ENCODE measurements around the gene IGFBP6.

IGFBP6 gene, protein sequence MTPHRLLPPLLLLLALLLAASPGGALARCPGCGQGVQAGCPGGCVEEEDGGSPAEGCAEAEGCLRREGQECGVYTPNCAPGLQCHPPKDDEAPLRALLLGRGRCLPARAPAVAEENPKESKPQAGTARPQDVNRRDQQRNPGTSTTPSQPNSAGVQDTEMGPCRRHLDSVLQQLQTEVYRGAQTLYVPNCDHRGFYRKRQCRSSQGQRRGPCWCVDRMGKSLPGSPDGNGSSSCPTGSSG

DNA sequence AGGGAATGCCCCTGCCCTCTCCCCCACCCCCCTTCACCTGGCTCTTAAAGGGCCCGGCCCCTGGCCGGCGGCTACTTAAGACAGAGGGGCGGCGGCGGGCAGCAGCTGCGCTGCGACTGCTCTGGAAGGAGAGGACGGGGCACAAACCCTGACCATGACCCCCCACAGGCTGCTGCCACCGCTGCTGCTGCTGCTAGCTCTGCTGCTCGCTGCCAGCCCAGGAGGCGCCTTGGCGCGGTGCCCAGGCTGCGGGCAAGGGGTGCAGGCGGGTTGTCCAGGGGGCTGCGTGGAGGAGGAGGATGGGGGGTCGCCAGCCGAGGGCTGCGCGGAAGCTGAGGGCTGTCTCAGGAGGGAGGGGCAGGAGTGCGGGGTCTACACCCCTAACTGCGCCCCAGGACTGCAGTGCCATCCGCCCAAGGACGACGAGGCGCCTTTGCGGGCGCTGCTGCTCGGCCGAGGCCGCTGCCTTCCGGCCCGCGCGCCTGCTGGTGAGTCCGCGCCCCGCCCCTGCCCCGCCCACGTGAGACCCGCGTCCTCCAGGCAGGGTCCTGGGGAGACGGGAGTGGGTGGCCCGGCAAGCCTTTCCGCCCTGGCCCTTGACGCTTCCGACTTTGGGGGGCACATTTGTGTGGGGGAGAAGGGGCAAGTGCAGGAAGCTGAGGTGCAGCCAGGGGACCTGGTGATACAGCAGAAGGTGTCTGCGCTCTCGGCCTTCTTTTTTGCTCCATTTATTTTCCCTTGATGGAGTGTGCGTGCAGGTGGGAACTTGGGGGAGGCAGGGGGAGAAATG, at the start of gene IGFBP6:
Gene IGFBP6 (plus strand): TSS at position 104 of the 790 bp plus-strand sequence. CDS start 51 bp downstream, at position 155.
- DNase-seq (ENCODE audit: low spot score), result peak; percentile 46

DNA sequence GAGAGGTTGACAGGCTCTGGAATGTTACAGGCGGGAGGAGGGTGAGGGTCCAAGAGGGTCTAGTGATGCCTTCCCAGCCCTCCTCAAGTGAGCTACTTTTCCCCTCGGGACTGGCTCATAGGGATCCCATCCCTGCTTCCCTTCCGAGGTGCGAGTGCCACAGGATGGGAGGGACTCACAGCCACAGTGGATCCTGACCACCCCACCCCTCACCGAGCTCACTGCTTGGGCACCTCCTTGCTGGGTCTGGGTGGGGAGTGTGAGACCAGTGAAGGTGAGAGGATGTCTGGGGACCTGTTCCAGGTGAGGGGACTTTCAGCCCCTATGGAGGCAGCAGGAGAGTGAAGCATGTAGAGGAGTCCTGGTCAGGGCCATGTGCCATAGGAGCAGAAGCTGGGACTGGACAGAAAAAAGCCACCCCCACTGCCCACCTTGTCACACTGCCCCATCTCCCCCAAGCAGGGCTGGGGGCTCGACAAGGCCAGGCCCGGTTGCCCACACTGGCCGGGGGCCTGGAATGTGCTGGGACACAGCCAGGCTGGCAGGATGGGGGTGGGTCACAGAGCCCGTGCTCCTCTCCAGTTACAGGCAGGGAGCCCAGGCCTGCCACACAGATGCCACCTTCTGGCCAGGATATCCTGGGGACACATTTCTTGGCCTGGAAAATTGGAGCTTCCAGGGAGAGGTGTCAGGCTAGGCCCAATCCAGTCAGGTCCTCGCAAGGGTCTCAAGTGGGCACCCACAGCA, 49.3 kb upstream of the IGFBP6 start:
- no peak for DNase-seq (ENCODE audit: low spot score)

DNA sequence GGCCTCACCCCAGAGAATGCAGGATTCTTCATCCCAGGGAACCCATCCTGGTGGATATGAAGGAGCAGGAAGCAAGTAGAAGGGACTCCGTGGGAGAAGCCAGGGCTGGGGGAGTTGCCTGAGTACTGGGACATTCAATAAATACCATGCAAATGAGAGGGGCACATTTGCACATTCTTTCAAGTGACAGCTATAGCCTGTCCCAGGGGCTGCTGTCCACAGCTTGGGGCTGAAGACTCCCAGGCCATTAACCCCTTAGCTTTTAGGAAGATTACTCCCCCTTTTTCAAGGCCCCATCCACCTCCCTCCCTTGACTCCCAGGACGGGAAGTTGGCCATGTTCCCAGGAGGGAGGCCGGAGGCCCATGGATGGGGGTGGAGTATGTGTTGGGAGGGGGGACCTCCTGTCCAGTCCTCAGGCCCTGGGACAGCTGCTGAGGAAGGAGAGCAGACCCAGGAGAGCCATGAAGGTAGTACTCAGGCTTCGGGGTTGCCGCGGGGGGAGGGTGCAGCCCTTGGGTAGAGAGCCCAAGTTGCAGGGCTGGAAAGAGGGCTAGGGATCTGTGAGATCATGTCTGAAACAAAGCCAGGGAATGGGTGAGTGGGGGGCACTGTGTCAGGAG, 48.6 kb upstream of the IGFBP6 start:
- DNase-seq (ENCODE audit: low spot score), result no peak

DNA sequence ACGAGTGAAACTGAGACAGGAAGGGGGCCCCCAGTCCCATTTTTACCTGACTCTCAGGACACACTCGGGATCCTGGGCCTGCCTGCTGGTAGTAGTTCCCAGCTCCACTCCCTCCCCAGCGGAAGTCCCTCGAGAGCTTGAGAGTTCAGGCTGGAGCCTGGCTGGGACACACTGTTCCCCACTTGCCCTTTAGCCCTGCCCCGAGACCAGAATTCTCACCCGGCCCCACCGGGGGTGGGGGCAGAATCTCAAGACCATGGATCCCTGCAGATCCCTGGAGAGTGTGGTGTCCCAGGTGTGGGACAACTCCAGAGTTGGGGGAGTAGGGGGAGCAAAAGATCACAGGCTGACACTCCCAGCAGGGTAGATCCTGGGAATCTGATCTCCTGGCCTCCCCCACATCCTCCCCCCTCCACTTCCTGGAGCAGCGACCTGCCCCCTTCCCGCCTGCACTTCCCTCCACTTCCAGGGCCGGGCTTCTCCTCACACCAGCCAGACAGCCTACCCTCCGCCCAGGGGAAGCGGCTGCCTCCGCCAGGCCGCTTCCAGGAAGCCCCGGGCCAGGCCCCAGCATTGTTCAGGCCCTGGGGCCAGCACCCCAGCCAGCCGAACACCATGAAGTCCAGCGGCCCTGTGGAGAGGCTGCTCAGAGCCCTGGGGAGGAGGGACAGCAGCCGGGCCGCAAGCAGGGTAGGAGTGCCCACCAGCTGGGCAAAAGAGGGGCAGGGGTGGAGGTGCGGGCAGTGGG, 47.7 kb upstream of the IGFBP6 start, which contains the start of gene TNS2:
Gene TNS2 (plus strand): TSS at position 495 of the 748 bp plus-strand sequence. CDS start 121 bp downstream, at position 616.
- peak; percentile 73 for DNase-seq (ENCODE audit: low spot score)

DNA sequence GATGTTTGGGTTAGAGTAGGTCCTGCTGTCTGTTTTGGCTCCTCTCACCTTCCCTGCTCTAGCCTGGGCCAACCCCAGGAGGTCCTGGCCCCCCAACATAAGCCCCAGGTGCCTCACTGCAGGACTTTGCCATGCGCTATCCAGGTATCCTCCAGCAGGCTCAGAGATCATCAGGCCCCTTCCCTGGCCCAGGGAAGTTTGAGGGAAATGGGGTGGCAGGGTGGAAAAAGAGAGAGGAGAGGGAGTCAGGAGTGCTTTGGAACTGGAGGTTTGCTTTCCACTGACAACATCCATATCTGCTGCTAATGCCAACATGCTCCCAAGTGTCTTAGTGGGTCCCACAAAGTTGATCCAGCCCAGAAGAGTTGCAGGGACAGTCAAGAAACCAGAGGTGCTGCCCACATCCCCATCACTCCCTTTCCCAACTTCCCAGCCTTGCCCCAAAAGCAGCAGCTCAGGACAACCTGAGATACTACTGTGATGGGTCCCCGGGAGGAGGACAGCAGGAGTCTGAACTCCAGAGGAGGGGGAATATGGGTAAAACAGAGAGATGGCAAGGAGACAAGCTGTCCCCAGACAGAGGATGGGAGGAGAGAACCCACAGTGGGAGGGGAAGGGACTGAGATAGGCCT, 46.9 kb upstream of the IGFBP6 start:
- no peak for DNase-seq (ENCODE audit: low spot score)

DNA sequence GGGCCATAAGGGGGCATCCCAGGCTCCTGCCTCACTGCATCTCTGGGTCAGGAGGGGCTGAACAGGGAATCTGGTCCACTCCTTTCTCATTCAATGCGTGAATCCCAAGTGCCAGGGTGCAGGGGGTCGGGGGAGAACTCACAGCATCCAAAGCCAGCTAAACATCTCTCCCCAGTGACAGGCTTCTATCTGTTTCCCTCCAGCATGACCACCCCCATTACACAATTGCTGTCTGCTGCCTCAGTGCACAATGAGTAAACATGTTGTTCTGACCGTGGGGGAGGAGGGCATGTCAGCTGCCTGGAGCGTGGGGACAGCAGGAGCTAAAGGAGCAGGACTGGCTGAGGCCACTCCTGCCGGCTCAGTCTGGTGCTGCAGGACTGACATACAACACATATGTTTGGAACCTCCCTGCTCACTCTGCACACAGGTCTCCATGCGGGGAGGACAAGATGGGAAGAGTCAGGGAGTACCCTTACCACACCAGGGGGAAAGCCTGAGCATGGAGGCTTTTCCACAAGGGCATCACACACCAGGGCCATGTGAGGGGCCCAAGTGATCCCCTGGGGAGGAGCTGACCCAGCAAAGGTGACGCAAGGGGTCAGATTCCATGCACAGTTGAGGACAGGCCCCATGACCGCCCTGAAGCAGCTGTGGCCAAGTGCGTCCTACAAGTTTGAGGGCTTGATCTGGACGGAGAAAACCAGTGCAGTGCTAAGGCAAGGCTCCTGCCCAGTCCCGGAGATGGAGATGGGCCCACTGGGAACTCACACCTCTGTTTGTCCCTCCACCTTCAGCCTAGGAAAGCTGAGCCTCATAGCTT, 46.2 kb upstream of the IGFBP6 start:
- DNase-seq (ENCODE audit: low spot score), result no peak

DNA sequence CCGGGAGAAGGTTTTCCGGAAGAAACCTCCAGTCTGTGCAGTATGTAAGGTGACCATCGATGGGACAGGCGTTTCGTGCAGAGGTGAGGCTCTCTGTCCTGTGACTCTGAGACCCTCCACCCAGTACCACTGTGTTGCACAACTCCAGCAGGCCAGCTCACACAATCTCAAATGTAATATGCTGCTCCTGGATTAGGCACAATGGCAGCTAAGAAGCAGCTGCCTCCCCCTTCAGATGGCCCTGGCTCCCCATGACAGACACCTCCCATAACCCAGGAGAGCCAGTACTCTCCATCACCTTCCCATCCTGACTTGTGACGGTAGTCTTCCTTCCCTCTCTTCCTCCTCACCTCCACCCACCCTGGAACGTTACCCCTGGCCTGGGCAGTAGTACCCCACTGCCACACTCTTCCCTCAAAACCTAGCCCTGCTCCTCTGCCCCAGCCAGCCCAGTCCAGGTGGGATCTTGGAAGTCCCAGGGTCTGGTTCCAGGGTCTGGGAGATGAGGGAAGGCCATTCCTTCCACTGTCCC, 45.5 kb upstream of the IGFBP6 start:
- DNase-seq (ENCODE audit: low spot score), result no peak

DNA sequence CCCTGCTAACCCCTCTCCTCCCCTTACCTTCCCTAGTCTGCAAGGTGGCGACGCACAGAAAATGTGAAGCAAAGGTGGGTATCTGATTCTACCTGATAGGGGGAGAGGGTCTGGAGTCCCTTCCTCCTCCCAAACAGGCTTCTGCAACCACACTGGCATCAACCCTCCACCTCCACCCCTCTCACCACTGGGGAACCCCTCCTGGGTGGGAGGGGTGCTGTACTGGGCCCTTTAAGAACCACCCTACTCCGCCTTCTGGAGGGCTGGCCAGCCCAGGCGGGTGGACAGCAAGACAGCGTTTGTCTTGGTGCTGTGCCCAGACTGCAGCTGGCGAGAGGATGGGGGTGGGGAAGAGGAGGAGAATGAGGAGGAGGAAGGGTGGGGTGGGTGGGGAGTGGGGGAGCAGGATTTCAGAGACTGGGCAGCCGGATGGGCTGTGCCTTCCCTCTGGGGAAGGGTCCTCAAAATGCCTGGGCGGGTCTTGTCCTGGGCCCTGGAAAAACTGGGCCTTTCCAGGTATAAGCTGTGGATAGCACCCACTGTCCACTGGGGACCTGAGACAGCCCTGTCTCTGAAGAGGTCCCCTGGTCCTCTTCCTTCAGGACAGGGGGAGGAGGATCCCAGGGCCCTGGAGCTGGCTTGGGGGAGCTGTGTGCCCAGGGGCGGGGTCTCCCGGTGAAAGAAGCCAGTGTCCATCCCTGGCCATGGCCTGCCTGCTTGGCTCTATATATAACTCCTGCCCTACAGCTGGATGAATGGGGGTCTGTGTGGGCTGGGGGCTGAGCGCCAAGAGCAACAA, 44.8 kb upstream of the IGFBP6 start:
- DNase-seq (ENCODE audit: low spot score), result no peak

DNA sequence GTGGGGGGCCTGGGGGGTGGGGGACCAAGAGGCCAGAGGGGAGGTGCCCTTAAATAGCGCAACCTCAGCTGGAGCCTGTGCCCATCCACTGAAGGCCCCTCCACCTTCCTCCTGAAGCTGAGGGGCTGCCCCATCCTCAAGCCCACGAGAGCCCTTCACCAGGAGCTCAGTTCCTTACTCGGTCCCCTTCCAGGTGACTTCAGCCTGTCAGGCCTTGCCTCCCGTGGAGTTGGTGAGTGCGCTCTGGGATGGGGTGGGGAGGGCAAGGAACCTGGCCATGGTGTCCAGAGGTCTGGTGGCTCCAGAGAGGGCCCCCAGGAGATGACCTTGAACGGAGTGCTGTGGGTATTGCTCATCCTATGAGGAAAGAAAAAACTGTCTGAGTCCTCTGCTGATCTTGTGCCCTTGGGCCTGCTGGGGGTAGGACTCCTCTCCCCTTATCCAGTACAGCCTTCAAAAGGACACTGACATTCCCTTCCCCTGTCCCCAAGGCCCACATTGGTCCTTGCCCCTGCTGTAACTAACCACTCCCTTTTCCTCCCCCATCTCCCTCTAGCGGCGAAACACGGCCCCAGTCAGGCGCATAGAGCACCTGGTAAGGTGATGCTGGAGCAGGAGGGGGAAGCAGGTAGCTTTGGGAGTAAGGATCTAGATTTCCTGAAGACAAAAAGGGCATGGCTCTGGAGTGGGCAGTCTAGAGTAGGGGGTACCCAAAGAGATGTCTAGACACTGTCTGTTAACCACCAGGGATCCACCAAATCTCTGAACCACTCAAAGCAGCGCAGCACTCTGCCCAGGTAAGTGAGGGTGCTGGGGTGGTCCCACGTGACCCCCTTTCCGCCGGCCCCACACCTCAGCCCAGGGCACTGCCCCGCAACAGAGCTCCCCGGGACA, 44.0 kb upstream of the IGFBP6 start:
- no peak for DNase-seq (ENCODE audit: low spot score)

DNA sequence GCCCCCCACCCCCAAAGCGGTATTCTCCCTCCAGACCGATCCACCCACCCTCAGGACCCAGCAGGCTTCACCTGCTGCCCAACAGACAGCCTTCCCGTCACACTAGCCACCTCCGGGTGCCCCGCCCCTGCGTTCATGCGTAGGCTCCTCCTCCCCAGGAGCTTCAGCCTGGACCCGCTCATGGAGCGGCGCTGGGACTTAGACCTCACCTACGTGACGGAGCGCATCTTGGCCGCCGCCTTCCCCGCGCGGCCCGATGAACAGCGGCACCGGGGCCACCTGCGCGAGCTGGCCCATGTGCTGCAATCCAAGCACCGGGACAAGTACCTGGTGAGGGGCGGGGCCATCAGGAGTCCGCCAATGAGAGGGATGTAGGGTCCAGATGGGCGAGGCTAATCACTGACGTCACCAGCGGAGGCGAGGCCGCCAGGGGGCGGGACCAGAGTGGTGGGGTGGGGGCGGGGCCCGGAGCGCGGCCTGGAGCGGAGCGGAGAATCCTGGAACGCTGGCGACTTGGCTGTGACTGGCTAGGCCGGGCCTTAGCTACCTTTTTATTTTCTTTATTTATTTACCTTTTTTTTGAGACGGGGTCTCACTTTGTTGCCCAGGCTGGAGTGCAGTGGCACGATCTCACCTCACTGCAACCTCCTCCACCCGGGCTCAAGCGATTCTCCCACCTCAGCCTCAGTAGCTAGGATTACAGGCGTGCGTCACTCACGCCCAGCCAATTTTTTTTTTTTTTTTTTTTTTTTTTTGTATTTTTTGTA, 43.2 kb upstream of the IGFBP6 start:
- DNase-seq (ENCODE audit: low spot score), result peak; percentile 70

DNA sequence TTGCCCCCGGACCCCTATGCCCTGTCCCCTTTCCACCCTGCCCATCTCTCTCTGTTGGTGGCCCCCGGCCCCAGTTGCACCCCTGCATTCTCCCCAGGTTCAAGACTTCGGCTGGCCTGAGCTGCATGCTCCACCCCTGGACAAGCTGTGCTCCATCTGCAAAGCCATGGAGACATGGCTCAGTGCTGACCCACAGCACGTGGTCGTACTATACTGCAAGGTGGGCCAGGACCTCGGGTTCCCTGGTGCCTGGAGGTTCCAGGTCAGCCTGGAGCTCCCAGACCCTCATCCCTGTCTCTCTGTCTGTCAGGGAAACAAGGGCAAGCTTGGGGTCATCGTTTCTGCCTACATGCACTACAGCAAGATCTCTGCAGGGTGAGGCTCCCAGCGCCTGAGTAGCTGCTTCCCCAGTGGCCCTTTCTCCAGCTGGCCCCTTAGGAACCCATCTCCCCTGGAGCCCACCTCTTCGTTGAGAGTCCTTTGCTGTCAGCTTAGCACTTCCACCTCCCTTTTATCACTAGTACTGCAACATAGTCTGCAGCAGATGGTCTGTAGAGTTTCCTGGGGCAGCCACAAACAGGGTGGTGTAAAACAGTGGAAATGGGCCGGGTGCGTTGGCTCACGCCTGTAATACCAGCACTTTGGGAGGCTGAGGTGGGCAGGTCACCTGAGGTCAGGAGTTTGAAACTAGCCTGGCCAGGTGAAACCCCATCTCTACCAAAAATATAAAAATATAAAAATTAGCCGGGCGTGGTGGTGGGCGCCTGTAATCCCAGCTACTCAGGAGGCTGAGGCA, 41.8 kb upstream of the IGFBP6 start:
- no peak for DNase-seq (ENCODE audit: low spot score)

DNA sequence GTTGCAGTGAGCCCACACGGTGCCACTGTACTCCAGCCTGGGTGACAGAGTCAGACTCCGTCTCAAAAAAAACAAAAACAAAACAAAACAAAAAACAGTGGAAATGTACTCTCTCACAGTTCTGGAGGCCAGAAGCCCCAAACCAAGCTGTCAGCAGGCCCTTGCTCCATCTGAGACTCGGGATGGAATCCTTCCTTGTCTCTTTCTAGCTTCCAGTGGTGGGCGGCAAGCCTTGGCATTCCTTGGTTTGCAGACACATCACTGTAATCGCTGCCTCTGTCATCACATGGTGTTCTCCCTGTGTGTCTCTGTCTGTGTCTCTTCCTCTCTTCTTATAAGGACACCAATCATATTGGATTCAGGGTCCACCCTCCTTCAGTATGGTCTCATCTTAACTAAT, 41.2 kb upstream of the IGFBP6 start:
- no peak for DNase-seq (ENCODE audit: low spot score)

DNA sequence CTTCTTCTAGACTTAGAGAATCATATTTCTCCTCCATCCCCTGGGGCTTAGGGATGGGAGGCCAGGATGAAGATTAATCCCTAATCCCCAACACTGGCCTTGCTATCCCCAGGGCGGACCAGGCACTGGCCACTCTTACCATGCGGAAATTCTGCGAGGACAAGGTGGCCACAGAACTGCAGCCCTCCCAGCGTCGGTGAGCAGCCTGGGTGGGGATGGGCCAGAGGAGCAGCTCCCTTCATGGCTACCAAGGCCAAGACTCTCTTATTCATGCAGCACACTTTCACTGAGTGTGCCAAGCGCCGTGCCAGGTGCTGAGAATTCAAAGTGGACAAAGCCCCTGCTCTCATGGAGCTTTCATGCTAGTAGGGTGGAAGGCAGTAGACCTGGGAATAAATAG, 40.6 kb upstream of the IGFBP6 start:
- no peak for DNase-seq (ENCODE audit: low spot score)

DNA sequence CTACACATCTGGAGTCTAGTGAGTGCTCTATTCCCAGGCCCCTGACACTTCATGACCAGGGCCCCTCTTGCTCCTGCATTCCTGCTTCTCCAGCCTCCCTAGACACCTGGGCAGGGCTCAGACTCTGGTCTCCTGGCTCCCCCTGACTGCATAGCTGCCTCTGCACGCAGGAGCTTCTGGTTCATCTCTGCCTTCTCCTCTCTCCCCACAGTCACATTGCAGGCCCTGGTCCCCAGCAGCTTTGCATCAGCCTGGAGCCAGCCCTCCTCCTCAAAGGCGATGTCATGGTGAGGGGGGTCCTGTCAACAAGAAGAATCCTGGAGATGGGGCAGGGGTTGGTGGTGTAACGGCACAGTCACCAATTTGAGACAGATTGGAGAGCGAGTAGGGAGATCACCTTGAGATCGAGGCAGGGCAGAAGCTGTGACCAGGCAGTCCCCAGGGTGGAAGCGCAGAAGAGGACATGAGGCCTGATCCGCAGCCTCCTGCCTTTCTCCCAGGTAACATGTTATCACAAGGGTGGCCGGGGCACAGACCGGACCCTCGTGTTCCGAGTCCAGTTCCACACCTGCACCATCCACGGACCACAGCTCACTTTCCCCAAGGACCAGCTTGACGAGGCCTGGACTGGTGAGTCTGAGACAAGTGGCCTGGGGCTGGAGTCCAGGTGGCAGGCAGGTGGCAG, 39.5 kb upstream of the IGFBP6 start:
- DNase-seq (ENCODE audit: low spot score), result no peak

DNA sequence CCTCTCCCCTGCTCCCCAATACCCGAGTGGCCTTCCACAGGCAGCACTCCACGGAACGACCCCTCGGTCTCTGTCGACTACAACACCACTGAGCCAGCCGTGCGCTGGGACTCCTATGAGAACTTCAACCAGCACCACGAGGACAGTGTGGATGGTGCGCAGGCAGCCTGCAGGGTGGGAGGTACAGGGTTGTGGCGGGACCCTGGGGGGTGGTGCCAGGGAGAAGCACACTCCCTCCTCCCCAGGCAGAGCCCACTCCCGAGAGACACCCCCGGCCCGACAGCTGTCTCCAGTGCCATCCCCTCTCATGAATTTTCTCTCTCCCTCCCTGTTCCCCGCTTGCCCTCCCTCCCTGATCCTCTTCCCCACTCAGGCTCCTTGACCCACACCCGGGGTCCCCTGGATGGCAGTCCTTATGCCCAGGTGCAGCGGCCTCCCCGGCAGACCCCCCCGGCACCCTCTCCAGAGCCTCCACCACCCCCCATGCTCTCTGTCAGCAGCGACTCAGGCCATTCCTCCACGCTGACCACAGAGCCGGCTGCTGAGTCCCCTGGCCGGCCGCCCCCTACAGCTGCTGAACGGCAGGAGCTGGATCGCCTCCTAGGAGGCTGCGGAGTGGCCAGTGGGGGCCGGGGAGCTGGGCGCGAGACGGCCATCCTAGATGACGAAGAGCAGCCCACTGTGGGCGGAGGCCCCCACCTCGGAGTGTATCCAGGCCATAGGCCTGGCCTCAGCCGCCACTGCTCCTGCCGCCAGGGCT, 38.6 kb upstream of the IGFBP6 start:
- no peak for DNase-seq (ENCODE audit: low spot score)

All from kidney capillary endothelial cell (primary cell).